ENCODE results near the gene ATF3.
A peak's percentile ranks its signal among the peaks of the same experiment; 100 is the strongest.

Gene ATF3

DNA sequence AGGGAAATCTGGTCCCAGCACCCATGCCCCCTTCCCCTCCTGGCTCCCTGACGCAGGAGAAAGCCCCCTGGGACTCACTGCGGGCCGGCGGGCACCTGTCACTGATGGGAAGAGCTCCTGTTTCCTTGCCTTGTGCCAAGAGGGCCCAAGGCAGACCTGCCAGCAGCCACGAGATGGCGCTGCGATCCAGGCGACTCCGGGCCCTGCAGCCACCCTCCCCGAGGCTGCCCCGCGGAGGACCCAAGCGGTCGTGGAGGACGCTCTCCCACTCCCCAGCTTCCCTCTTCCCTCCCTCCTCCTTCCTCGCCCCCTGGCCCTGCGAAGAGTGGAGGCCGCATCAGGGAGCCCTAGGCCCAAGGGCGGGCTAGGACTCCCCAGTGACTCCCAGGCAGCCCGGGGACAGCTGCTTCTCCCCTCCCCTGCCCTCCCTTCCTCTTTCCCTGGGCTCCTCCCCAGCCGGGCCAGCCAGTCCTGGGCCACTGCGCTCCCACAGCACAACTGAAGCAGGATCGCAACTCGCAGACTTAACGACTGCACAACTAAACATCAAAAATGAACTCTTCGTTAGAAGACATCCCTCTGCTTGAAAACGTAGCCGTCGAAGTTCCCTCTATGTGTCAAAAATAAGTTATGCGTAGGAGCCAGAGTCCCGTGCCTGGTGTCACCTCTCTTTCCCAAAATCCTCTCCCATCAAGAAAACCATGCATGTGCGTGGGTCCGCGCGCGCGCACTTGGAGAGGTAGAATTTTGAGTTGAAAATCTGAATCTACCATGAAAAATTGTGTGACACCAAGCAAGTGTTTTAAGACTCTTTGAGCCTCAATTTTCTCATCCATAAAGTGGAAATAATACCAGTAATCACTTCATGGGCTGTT lies 56.9 kb downstream of the ATF3 start:
- H3K27ac ChIP-seq (ENCODE audit: low read length) = no peak overlapping the region

DNA sequence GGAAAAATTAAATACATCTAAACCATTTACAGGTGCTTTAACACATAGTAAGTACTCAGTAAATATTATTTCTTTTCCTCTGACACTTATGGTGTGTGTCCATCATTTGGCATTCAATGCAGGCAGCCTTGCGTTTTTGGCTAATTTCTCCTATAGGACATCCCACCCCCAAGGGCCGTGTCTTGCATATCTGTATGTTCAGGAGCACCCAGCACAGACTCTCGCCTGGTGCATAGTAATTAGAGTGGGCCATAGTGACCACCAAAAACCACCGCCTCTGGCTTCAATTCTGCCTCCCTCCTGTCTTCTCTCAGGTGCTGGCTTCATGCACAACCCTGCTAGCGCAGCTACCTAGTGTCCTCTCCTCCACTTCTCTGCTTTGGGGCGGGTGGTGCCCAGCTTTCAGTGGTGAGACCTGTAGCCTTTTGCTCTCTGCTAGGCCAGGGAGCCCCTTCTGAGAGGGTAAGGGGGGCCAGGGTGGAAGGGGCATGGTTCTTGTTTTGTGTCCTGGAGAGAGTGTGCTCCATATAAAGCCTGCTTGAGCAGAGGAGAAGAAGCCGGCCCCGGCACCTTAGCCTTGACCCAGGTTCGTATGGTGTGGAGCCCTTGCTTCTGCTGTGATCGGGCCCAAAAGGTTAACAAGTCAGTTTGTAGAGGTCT lies 57.7 kb downstream of the ATF3 start:
- no peaks in the 10 kb centered on the region for H3K9me3 ChIP-seq (ENCODE audit: insufficient read depth, low read length, severe bottlenecking)
- H3K79me2 ChIP-seq (ENCODE audit: insufficient read depth, low read length) = no peaks in the 10 kb centered on the region
- ATAC-seq (ENCODE audit: insufficient read depth, low read depth) (no peak), DNase-seq (no peak)
- no peaks in the 10 kb centered on the region for H4K20me1 ChIP-seq (ENCODE audit: insufficient read depth, low read length)
- no peak overlapping the region for H3K4me3 ChIP-seq (ENCODE audit: low read depth in 1 of 2, low read length in 2 of 2)
- H3K9ac ChIP-seq (ENCODE audit: low read depth, low read length) = no peak overlapping the region
- peaks cover 6% of the 10 kb centered on the region; the same call in 1 of the 2 replicates for H3K4me1 ChIP-seq (ENCODE audit: insufficient read depth, low read length)
- H2AFZ ChIP-seq (ENCODE audit: low read depth, low read length) = no peak overlapping the region
- no peak overlapping the region for H3K4me2 ChIP-seq (ENCODE audit: insufficient read depth, low read length)
- no peaks in the 10 kb centered on the region for H3K27me3 ChIP-seq (ENCODE audit: insufficient read depth, low read length, poor library complexity)
- H3K27ac ChIP-seq (ENCODE audit: low read length) = no peak overlapping the region
- TF ChIP-seq EZH2 (IDR thresholded peaks at IDR 0.05; ENCODE audit: borderline replicate concordance, low read depth, low read length, severe bottlenecking) (no peak), CTCF (IDR thresholded peaks at IDR 0.05; ENCODE audit: borderline replicate concordance, extremely low read depth, low read length, poor library complexity, severe bottlenecking) (no peak)
- no peaks in the 10 kb centered on the region for H3K36me3 ChIP-seq (ENCODE audit: insufficient read depth, low read length)

More for the DNA sequence above, 56.9 kb downstream of the ATF3 start:
- Histone ChIP-seq H3K9me3 (ENCODE audit: insufficient read depth, low read length, severe bottlenecking) (no peaks in the 10 kb centered on the region), H3K79me2 (ENCODE audit: insufficient read depth, low read length) (no peaks in the 10 kb centered on the region), H2AFZ (ENCODE audit: low read depth, low read length) (peak overlapping the region; percentile 55; the same call in 1 of the 2 replicates), H3K4me2 (ENCODE audit: insufficient read depth, low read length) (peak overlapping the region; percentile 57), H3K36me3 (ENCODE audit: insufficient read depth, low read length) (no peaks in the 10 kb centered on the region), H4K20me1 (ENCODE audit: insufficient read depth, low read length) (no peaks in the 10 kb centered on the region), H3K4me1 (ENCODE audit: insufficient read depth, low read length) (peaks cover 6% of the 10 kb centered on the region; the same call in 1 of the 2 replicates), H3K27me3 (ENCODE audit: insufficient read depth, low read length, poor library complexity) (no peaks in the 10 kb centered on the region), H3K4me3 (ENCODE audit: low read depth in 1 of 2, low read length in 2 of 2) (peak overlapping the region in 1 of 2 experiments; percentile 28; a peak in 1 of 4 replicates), H3K9ac (ENCODE audit: low read depth, low read length) (no peak overlapping the region)
- ATAC-seq (ENCODE audit: insufficient read depth, low read depth) (peak; percentile 97), DNase-seq (peak; percentile 73)
- TF ChIP-seq CTCF (IDR thresholded peaks at IDR 0.05; ENCODE audit: borderline replicate concordance, extremely low read depth, low read length, poor library complexity, severe bottlenecking) (peak; percentile 83), EZH2 (IDR thresholded peaks at IDR 0.05; ENCODE audit: borderline replicate concordance, low read depth, low read length, severe bottlenecking) (no peak)

DNA sequence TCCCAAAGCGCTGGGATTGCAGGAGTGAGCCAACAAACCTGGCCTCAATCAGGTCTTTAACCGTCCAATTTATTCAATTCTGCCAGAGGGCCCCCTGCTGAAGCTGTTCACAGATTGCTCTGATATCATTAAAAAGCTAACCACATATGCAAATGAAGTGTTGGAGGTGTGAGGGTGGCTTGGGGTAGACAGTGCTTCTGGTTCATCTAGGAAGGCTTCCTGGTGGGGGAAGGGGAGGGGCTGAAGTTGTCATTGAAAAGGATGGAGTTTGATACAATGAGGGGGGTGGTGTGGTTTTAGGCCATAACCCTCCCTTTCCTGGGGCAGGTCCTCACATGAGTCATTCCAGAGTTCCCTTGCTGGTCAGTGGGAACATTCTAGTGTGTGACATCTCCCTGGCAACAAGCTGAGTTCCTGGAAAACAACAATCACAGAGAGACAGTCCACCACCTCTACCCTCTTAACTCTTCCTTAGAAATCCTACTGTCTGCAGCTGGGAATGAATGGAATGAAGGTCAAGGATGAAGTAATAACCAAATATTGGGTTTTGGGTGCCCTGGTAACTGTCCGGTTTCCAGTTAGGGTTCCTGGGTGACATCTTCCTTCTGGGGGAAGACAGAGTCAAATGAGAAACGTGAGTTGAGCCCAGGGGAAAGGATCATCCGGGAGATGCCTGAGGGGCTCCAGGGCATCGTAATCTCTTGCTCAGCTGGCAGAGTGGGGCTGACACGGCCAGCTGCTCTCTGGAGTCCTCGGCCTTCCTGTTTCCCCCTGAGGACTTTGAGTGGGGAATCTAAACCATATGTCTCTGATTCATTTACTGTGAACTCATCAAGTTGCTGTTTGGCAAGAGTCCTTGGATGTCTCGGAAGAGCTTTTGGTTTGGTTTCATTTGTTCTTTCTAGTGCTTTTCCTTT lies 58.9 kb downstream of the ATF3 start:
- Histone ChIP-seq H3K79me2 (ENCODE audit: insufficient read depth, low read length) (no peaks in the 10 kb centered on the region), H3K4me1 (ENCODE audit: insufficient read depth, low read length) (peaks cover 6% of the 10 kb centered on the region; the same call in 1 of the 2 replicates), H3K4me2 (ENCODE audit: insufficient read depth, low read length) (no peak overlapping the region), H2AFZ (ENCODE audit: low read depth, low read length) (no peak overlapping the region), H4K20me1 (ENCODE audit: insufficient read depth, low read length) (no peaks in the 10 kb centered on the region), H3K9ac (ENCODE audit: low read depth, low read length) (no peak overlapping the region), H3K4me3 (ENCODE audit: low read depth in 1 of 2, low read length in 2 of 2) (no peak overlapping the region), H3K36me3 (ENCODE audit: insufficient read depth, low read length) (no peaks in the 10 kb centered on the region), H3K27ac (ENCODE audit: low read length) (no peak overlapping the region), H3K9me3 (ENCODE audit: insufficient read depth, low read length, severe bottlenecking) (no peaks in the 10 kb centered on the region), H3K27me3 (ENCODE audit: insufficient read depth, low read length, poor library complexity) (no peaks in the 10 kb centered on the region)
- DNase-seq = no peak
- ATAC-seq (ENCODE audit: insufficient read depth, low read depth) = no peak
- TF ChIP-seq EZH2 (IDR thresholded peaks at IDR 0.05; ENCODE audit: borderline replicate concordance, low read depth, low read length, severe bottlenecking) (no peak), CTCF (IDR thresholded peaks at IDR 0.05; ENCODE audit: borderline replicate concordance, extremely low read depth, low read length, poor library complexity, severe bottlenecking) (no peak)
